GM21619 (cell line): Measurements from ENCODE around the gene FRMD8.
"Not testable (repeated sequence)": the region's sequence is repeated elsewhere in the genome, so short reads cannot be mapped to it uniquely, and the experiment has no call there.

ENCODE experiments used
- ATAC-seq: cut with Tn5 transposase; IDR thresholded peaks from one replicate; pipeline ENCODE4 v1.9.1; 2021; ENCODE audit not compliant: unreplicated experiment

Gene FRMD8

DNA sequence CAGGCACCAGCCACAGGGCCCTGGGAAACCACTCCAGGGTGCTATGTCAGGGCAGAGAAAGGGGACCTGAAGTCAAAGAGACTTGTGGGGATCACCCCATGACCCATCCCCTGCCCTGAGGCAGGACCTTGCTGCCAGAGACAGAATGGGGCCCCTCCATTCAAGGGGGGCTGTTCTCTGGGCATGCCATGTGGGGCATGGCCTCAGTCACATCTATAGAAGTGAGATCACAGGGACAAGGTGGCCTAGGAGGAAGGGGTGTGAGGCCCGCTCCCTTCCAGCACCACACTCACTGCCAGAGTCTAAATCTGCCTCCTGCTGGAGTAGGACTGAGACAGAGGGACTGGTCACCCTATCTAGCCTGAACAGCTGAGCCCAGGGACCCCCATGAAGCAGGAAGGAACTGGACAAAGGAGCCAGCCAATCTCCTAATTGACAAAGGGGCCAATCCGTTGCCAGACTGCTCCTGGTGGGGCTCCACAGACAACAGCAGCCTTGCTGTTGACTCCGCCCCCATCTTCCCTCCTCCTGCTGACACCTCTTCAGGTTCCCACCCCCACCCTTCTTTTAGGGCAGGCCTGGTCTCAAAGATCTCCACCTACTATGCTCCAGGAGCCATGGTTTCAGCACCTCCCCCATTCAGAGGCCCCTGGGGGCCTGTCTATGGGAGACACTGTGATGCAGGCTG is 62.1 kb downstream of the FRMD8 start:
- ATAC-seq = no peak

GRCh38 chr11:65451301-65451700 is 64.9 kb downstream of the FRMD8 start:
- not testable (repeated sequence) for ATAC-seq

DNA sequence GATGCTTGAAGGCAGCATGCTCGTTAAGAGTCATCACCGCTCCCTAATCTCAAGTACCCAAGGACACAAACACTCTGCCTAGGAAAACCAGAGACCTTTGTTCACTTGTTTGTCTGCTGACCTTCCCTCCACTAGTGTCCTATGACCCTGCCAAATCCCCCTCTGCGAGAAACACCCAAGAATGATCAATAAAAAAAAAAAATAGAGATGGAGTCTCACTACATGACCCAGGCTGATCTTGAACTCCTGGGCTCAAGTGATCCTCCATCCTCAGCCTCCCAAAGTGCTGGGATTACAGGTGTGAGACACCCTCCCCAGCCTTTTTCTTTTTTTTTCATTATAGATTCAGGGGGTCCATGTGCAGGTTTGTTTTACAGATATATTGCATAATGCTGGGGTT is 65.8 kb downstream of the FRMD8 start:
- not testable (repeated sequence) for ATAC-seq

GRCh38 chr11:65452806-65453490 is 66.5 kb downstream of the FRMD8 start:
- no peak for ATAC-seq

- ATAC-seq = no peak
Measured at GRCh38 chr11:65454311-65454695, 67.9 kb downstream of the FRMD8 start.

- peak; percentile 75 for ATAC-seq
Measured at GRCh38 chr11:65454696-65455456, 68.4 kb downstream of the FRMD8 start.

GRCh38 chr11:65456418-65456817 is 70.0 kb downstream of the FRMD8 start:
- ATAC-seq = no peak

DNA sequence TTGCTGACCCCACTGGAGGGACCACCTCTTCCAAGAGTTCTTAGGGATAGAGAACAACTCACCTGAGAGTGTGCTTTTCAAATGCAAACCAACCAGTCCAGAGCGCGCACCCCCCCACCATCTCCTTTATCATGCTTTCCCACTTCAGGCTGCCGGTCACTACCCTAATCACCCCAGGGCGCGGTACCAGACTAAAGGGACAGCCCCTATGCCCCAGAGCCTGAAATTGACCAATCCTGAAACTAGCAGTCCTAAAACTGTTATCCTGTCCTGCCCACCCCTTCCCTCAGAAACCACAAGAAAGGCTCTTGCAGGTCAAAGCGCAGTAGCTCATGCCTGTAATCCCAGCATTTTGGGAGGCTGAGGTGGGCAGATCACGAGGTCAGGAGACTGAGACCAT is 73.1 kb downstream of the FRMD8 start:
- no peak for ATAC-seq
